ENCODE results near the gene MAN2B1. TPM values are rescaled to one million over a fixed set of nuclear protein-coding genes. Genes with fewer than 3 reads are reported as not detected.
"Not testable (repeated sequence)": the region's sequence is repeated elsewhere in the genome, so short reads cannot be mapped to it uniquely, and the experiment has no call there.

MAN2B1 gene
- total RNA-seq (2021; fragmentation: NEBNext Ultra II Directional; extraction: Animal tissue kit (Norgen Biotek cat#: 25700)), result 10 to 100 TPM; 49.9 to 69.9 (median 65.2) TPM
- long read RNA-seq, transcript MAN2B1-203 (24 exons, 3,184 nt), result major isoform, 16 of 40 reads
- long read RNA-seq, partial matches to known transcripts, result 11 of 40 reads
- long read RNA-seq, other reads (novel, unspliced or antisense), result 12 of 40 reads

GRCh38 chr19:12666265-12667048 lies at the start of gene MAN2B1, which contains the start of gene WDR83:
TSS of gene MAN2B1 (minus strand) at chr19:12666742. CDS start at chr19:12666701, 41 bp downstream.
TSS of gene WDR83 (plus strand) at chr19:12666807. CDS start at chr19:12669791, 2,984 bp downstream.
- H3K27ac Mint-ChIP-seq, result peak within 1 kb of the TSS; percentile 70
- peaks cover 4% of the 10 kb centered on the region; the same call in 1 of the 2 replicates for H3K27me3 Mint-ChIP-seq (ENCODE audit: insufficient read depth)
- TF ChIP-seq CTCF (IDR thresholded peaks at IDR 0.05), result no peak
- peaks cover 38% of the 10 kb centered on the region for H3K4me1 Mint-ChIP-seq (ENCODE audit: low read depth)
- H3K4me3 Mint-ChIP-seq, result peak within 1 kb of the TSS; percentile 95
- DNase-seq, result no peak
- no peaks in the 10 kb centered on the region for H3K9me3 Mint-ChIP-seq
- H3K36me3 Mint-ChIP-seq (ENCODE audit: low read depth), result peaks cover 5% of the 10 kb centered on the region; the same call in 1 of the 2 replicates

GRCh38 chr19:12715929-12716328 lies 49.4 kb upstream of the MAN2B1 start:
- Mint-ChIP-seq H3K36me3 (ENCODE audit: low read depth) (peaks cover 30% of the 10 kb centered on the region), H3K4me1 (ENCODE audit: low read depth) (peaks cover 22% of the 10 kb centered on the region), H3K9me3 (no peaks in the 10 kb centered on the region), H3K27me3 (ENCODE audit: insufficient read depth) (peaks cover 3% of the 10 kb centered on the region), H3K4me3 (no peak overlapping the region), H3K27ac (no peak overlapping the region)
- no peak for DNase-seq
- TF ChIP-seq CTCF (IDR thresholded peaks at IDR 0.05), result no peak

- Mint-ChIP-seq H3K36me3 (ENCODE audit: low read depth) (peaks cover 24% of the 10 kb centered on the region), H3K4me1 (ENCODE audit: low read depth) (peaks cover 16% of the 10 kb centered on the region), H3K4me3 (no peak overlapping the region), H3K9me3 (no peaks in the 10 kb centered on the region), H3K27me3 (ENCODE audit: insufficient read depth) (peaks cover 3% of the 10 kb centered on the region; the same call in 1 of the 2 replicates), H3K27ac (no peak overlapping the region)
- TF ChIP-seq CTCF (IDR thresholded peaks at IDR 0.05), result no peak
- no peak for DNase-seq
Observed at GRCh38 chr19:12715102-12715501, 48.6 kb upstream of the MAN2B1 start.

- not testable (repeated sequence) for H3K27ac Mint-ChIP-seq; H3K27me3 Mint-ChIP-seq (ENCODE audit: insufficient read depth); H3K4me3 Mint-ChIP-seq; H3K9me3 Mint-ChIP-seq; DNase-seq; H3K4me1 Mint-ChIP-seq (ENCODE audit: low read depth)
- peaks cover 17% of the 10 kb centered on the region; the same call in 1 of the 2 replicates for H3K36me3 Mint-ChIP-seq (ENCODE audit: low read depth)
Observed at GRCh38 chr19:12713304-12713703, 46.8 kb upstream of the MAN2B1 start.

GRCh38 chr19:12712077-12712476 lies 45.5 kb upstream of the MAN2B1 start:
- not testable (repeated sequence) for H3K4me1 Mint-ChIP-seq (ENCODE audit: low read depth); H3K27ac Mint-ChIP-seq; H3K27me3 Mint-ChIP-seq (ENCODE audit: insufficient read depth); H3K4me3 Mint-ChIP-seq; H3K9me3 Mint-ChIP-seq; DNase-seq
- peaks cover 16% of the 10 kb centered on the region; the same call in 1 of the 2 replicates for H3K36me3 Mint-ChIP-seq (ENCODE audit: low read depth)
- peak; percentile 67 for TF ChIP-seq CTCF (IDR thresholded peaks at IDR 0.05)

GRCh38 chr19:12711187-12711586 lies 44.6 kb upstream of the MAN2B1 start:
- Mint-ChIP-seq H3K27ac (no peak overlapping the region), H3K4me1 (ENCODE audit: low read depth) (no peaks in the 10 kb centered on the region), H3K9me3 (no peaks in the 10 kb centered on the region), H3K4me3 (no peak overlapping the region), H3K27me3 (ENCODE audit: insufficient read depth) (no peaks in the 10 kb centered on the region; the same call in 1 of the 2 replicates), H3K36me3 (ENCODE audit: low read depth) (peaks cover 16% of the 10 kb centered on the region; the same call in 1 of the 2 replicates)
- TF ChIP-seq CTCF (IDR thresholded peaks at IDR 0.05), result no peak
- DNase-seq, result no peak

All from HFFc6 (cell line).